IPS-15b (cell line): ENCODE measurements around the gene PHAF1.
A peak's percentile ranks its signal among the peaks of the same experiment; 100 is the strongest.

Experiments
- H3K27me3 ChIP-seq: one replicate; pipeline ENCODE4 v1.6.1; 2013; ENCODE audit warnings: low read length; ENCODE audit not compliant: control insufficient read depth, insufficient read depth
- H3K36me3 ChIP-seq: one replicate; pipeline ENCODE4 v1.6.1; 2013; ENCODE audit warnings: low read length; ENCODE audit not compliant: control insufficient read depth, insufficient read depth
- H3K4me1 ChIP-seq: one replicate; pipeline ENCODE4 v1.6.1; 2013; ENCODE audit warnings: mild to moderate bottlenecking, low read length; ENCODE audit not compliant: control insufficient read depth, insufficient read depth
- H3K4me3 ChIP-seq: one replicate; pipeline ENCODE4 v1.5.1; 2013; ENCODE audit warnings: low read depth, low read length
- H3K9ac ChIP-seq: one replicate; pipeline ENCODE4 v1.6.1; 2013; ENCODE audit warnings: low read depth, mild to moderate bottlenecking, low read length
- H3K9me3 ChIP-seq: one replicate; pipeline ENCODE4 v1.6.1; 2013; ENCODE audit warnings: mild to moderate bottlenecking, low read length; ENCODE audit not compliant: control insufficient read depth, insufficient read depth

Gene PHAF1

DNA sequence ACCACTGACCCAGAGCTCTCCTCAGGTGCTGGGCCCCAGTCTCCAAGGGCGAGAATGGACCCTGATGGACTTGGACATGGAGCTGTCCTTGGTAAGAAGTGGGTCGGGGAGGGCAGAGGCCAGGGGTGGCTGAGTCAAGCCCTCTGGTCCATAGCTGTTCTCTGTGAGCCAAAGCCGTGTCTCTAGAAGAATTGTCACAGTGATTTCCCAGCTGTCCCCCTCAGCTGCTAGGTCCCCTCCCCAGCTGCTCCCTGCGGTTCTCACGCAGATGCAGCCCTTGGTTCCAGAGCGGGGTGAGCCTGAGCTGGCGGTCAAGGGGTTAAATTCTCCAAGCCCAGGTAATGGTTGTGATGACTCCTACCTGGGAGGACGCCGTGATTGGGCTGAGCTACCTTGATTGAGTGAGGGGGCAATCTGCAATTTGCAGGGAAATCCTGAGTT, 59.3 kb downstream of the PHAF1 start:
- peak overlapping the region; percentile 78 for H3K4me3 ChIP-seq
- H3K4me1 ChIP-seq: peaks cover 12% of the 10 kb centered on the region
- peaks cover 90% of the 10 kb centered on the region for H3K27me3 ChIP-seq

DNA sequence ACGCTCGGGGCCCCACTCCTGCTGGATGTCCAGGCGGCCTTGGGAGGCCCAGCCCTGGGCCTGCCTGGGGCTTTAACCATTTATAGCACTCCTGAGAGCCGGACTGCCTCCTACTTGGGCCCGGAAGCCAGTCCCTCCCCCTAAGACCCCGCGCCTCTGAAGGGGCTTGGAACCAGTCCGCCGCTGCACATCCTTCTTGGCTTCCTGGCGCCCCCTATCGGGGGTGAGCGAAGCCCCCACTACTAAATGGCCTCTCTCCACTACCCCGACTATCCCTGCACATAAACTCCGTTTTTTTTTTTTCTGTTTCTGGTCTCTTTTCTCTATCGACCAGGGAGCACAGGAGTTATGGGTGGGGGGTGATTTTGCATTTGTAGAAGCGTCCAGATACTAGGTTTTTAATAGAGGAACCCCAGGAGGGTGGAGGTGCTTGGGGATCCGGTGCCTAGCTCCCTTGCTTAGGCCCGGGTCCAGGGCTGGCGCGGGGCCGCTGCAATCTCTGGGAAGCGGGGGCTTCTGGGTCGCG, 60.0 kb downstream of the PHAF1 start:
- Histone ChIP-seq H3K4me3 (peak overlapping the region; percentile 78), H3K27me3 (peaks cover 91% of the 10 kb centered on the region), H3K9ac (no peak overlapping the region), H3K4me1 (peaks cover 12% of the 10 kb centered on the region), H3K9me3 (no peaks in the 10 kb centered on the region), H3K36me3 (no peaks in the 10 kb centered on the region)

More for the DNA sequence above, 59.3 kb downstream of the PHAF1 start:
- Histone ChIP-seq H3K9ac (no peak overlapping the region), H3K9me3 (no peaks in the 10 kb centered on the region), H3K36me3 (no peaks in the 10 kb centered on the region)

DNA sequence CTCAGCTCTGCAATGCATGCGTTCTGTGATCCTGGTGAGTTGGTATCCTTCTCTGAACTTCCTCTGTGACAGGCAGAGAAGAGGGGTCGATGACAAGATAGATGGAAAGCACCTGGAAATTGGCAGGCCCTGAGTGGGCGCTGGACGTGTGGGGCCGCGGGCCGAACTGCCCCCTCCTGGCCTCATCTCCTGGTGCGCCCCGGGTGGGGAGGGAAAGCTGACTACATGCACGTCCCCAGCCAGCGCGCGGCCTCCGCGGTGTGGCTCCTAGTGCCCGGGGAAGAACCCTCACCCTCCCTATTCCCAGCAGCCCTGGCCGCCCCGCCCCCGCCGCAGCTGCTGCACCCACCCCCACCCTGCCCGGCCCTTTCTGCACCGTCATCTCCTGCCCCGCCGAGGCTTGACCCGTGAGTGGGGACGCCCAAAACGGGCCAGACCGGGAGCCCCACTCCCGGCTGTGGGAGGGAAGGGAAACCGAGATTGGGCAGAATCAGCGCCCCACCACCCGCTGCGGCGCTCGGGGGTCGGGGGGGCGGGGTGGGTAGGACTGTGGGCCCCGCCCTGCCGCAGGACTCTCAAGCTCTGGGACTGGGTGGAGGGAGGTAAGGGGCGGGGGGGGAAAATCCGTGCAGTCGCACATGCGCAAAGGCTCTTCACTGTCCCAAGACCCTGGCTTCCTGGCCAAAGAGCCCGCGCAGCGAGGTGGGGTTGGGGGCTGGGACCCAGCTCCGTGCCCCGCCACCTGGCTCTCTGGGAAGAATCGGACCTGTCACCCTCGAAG, 60.6 kb downstream of the PHAF1 start, which contains the start of gene NOL3:
Gene NOL3 (plus strand): TSS at position 371 of the 781 bp plus-strand sequence.
- Histone ChIP-seq H3K27me3 (peaks cover 91% of the 10 kb centered on the region), H3K4me1 (peaks cover 11% of the 10 kb centered on the region), H3K36me3 (no peaks in the 10 kb centered on the region), H3K4me3 (peak within 1 kb of the TSS; percentile 78), H3K9me3 (no peaks in the 10 kb centered on the region), H3K9ac (peak within 1 kb of the TSS; percentile 70)

DNA sequence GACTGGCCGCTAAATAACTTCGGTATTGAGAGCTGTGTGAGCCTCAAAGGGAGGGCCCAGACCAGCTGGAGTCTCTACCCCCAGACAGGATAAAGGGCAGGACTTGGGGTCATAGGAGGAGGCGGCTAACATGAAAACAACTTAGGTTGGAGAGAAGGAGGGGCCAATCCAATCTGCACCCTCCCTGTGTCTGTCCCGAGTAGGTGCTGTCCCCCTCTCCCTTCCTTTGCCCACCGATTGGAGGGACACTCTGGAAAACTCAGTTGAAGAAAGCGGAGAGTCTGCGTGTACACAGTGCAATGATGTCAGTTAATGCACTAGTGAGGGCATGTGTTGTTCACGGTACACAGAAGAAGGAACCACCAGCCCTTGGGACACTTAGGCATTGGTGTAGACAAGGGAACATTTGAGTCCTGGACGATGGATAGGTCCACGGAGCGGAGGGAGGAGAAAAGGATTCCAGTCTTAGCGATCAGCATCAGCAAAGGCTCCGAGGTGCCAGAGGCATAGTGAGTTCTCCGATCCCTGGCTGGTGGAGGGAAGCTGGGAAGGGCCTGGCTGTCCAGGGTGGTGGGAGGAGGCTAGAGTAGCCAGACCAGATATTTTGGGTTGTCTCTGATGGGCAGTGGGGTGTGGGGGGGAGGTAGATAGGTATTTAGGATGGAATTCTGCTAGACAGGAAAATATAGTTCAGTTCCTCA, 61.4 kb downstream of the PHAF1 start:
- Histone ChIP-seq H3K4me1 (peaks cover 11% of the 10 kb centered on the region), H3K27me3 (peaks cover 90% of the 10 kb centered on the region), H3K9me3 (no peaks in the 10 kb centered on the region), H3K36me3 (no peaks in the 10 kb centered on the region), H3K9ac (peak overlapping the region; percentile 70), H3K4me3 (peak overlapping the region; percentile 78)

DNA sequence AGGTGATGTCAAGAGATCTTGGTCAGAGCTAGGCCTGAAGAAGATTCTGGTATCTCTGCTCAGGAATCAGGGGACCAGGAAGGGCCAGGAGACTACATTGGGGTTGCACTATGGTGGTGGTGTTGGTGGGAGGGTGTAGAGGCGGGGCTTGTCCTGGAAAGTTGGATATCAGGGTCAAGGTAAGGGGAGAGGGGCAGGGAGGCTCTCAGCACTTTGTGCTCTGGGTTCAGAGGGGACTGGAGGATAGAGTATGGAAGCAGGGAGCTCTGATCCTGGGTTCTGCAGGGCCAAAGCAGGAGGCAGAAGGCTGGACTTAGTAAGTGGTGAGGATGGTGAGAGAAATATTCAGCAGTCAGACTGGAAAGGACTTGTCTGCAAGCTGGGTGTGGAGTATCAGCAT, 63.6 kb downstream of the PHAF1 start:
- Histone ChIP-seq H3K36me3 (no peaks in the 10 kb centered on the region), H3K27me3 (peaks cover 86% of the 10 kb centered on the region), H3K9ac (no peak overlapping the region), H3K4me3 (peak overlapping the region; percentile 59), H3K9me3 (no peaks in the 10 kb centered on the region), H3K4me1 (peaks cover 12% of the 10 kb centered on the region)

DNA sequence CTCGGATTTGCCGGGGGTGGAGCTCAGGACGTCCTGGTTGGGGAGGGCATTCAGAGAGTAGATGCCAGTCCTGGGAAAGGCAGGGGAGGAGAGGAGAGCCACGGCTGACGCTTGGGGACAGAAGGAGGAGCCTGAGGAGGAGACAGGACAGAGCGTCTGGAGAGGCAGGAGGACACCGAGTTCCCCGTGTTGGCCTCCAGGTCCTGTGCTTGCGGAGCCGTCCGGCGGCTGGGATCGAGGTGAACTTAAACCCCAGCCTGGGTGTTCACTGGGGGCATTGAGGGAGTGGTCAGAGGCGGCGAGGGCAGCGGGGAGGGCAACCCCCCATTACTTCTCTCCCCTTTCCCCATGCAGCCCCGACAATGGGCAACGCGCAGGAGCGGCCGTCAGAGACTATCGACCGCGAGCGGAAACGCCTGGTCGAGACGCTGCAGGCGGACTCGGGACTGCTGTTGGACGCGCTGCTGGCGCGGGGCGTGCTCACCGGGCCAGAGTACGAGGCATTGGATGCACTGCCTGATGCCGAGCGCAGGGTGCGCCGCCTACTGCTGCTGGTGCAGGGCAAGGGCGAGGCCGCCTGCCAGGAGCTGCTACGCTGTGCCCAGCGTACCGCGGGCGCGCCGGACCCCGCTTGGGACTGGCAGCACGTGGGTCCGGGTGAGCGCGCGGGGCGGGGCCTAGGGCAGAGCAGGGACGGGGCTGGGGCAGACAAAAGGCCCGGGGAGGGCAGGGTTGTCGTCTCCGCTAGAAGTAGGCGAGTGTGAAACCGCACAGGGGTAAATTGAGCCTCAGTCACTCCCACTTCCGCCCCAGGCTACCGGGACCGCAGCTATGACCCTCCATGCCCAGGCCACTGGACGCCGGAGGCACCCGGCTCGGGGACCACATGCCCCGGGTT, 64.3 kb downstream of the PHAF1 start:
- Histone ChIP-seq H3K9ac (no peak overlapping the region), H3K4me1 (peaks cover 12% of the 10 kb centered on the region), H3K27me3 (peaks cover 82% of the 10 kb centered on the region), H3K9me3 (no peaks in the 10 kb centered on the region), H3K4me3 (peak overlapping the region; percentile 59), H3K36me3 (no peaks in the 10 kb centered on the region)

DNA sequence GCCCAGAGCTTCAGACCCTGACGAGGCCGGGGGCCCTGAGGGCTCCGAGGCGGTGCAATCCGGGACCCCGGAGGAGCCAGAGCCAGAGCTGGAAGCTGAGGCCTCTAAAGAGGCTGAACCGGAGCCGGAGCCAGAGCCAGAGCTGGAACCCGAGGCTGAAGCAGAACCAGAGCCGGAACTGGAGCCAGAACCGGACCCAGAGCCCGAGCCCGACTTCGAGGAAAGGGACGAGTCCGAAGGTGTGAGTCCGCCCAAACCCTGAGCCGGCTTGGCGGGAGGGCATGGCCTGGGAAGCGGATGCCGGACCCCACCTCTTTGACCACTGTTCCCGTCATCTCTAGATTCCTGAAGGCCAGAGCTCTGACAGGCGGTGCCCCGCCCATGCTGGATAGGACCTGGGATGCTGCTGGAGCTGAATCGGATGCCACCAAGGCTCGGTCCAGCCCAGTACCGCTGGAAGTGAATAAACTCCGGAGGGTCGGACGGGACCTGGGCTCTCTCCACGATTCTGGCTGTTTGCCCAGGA, 65.0 kb downstream of the PHAF1 start:
- no peak overlapping the region for H3K9ac ChIP-seq
- H3K36me3 ChIP-seq: no peaks in the 10 kb centered on the region
- H3K4me1 ChIP-seq: peaks cover 12% of the 10 kb centered on the region
- no peaks in the 10 kb centered on the region for H3K9me3 ChIP-seq
- H3K4me3 ChIP-seq: peak overlapping the region; percentile 59
- peaks cover 79% of the 10 kb centered on the region for H3K27me3 ChIP-seq

DNA sequence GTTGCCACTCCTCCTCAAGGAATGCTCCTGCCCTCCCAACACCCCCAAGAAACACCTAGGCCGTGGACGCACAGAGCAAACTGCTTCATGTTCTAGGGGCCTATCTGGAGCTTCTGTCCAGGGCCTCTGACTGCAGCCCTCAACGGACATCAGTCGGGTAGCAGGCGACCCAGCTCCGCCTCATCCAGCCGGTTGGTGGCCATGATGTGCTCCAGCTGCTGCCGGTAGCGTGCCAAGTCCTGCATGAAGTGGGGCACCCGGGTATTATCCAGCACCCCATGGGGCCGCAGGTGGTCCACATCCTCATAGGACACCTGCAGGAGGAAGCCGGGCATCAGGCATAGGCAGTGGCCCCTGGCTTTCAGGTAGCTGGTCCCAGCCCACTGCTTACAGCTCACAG, 66.9 kb downstream of the PHAF1 start:
- Histone ChIP-seq H3K9ac (no peak overlapping the region), H3K4me1 (peaks cover 7% of the 10 kb centered on the region), H3K27me3 (peaks cover 67% of the 10 kb centered on the region)

DNA sequence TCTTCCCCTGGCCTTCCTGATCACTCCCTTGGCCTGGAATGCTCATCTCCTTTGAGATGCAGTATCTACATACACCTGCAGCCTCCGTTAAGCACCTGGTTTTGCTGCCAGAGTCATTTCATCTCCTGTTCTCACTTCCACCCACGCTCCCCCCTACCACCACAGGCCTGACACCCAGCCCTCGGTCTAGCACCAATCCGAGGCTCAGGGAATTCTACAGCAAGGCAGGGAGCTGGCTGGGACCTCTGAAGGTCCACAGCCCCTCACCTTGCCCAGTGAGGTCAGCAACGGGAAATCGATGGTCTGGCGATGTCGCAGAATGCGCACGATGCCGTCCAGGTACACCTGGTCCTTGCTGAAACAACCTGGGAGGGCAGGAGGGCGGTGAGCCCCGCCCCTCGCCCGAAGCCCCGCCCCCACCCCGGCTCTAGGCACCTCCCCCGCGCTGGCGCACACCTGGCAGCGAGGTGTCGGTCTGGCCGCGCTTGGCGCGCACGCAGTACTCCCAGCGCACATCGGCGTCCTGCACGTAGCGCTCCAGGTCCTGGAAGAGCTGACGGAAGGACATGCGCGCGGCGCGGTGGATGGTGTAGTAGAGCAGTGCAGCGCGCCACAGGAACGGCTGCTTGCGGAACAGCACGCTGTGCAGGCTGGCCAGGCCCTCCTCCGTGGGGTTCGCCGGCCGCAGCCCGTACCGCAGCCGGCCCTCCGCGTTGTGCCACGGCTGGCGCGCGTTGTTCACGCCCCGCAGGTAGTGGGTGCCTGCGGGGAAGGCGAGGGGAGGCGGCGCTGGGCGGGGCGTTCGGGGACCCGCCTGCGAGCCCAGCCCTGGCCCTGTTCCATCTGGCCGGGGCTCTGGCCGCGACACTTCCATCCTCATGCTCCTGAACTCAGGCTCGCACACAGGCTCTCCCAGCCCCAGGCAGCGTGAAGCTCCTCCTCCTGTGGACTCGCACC, 68.3 kb downstream of the PHAF1 start:
- Histone ChIP-seq H3K36me3 (no peaks in the 10 kb centered on the region), H3K4me1 (peaks cover 7% of the 10 kb centered on the region), H3K9me3 (no peaks in the 10 kb centered on the region), H3K4me3 (peak overlapping the region; percentile 63), H3K27me3 (peaks cover 53% of the 10 kb centered on the region), H3K9ac (peak overlapping the region; percentile 12)

More for the DNA sequence above, 66.9 kb downstream of the PHAF1 start:
- H3K36me3 ChIP-seq: no peaks in the 10 kb centered on the region
- H3K9me3 ChIP-seq: no peaks in the 10 kb centered on the region
- no peak overlapping the region for H3K4me3 ChIP-seq

DNA sequence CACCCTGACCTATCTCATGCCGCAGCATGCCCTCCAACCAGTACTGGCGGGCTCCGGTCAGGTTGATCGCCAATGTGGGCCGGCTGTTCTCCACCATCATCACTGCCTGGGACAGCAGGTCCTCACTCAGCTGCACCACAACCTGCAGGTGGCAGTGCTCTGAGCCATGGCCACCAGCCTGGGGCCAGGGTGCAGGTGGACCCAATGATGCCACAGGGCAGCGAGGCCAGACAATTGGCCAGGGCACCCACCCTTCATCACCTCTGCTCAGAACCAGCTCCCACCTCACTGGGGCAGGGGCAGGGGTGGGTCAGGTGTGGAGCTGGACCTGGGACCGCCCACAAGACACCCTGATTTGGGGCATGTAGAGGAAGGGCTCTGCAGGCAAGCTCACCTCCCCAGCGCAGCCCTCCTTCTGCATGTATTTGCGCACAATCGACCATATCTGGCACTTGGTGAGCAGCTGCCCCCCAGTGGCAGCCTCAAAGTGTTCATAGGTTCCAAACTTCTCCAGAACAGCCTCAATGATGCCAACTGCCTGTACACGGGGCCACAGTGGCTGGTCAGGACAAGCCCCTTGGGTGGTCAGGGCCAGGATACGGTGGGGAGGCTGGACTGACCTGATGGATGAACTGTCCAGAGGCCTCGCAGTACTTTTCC, 69.8 kb downstream of the PHAF1 start:
- Histone ChIP-seq H3K9me3 (no peaks in the 10 kb centered on the region), H3K4me1 (peaks cover 4% of the 10 kb centered on the region), H3K4me3 (no peak overlapping the region), H3K27me3 (peaks cover 40% of the 10 kb centered on the region), H3K9ac (no peak overlapping the region), H3K36me3 (no peaks in the 10 kb centered on the region)
